Activated gamma-delta T cell treated with anti-CD3 and anti-CD28 coated beads, Interleukin-2, amount 50 U/mL, for 16 hours (primary cell): ENCODE data around the gene OSCP1.

Experiments
- DNase-seq: peaks from one replicate; pipeline ENCODE4 v3.0.0-alpha.2; 2020; ENCODE audit warnings: low read depth

The OSCP1 gene

DNA sequence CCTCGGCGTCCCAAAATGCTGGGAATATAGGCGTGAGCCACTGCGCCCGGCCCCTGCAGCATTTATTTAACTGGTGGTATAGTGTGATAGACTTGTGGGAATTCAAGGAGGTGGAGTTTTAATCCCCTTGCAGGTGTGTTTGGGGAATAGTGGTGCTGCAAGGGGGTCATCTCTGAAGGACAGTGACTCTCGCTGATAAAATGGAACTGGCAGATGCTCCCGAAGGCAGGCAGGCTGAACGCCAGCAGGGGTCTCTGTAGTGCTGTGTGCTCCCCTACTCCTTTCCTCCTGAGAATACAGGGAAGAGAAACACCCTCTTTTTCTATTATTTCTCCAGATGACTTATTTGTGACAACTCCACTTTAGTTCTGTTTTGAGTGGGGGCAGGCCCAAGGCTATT, 4.0 kb downstream of the OSCP1 start:
- DNase-seq = no peak

- no peak for DNase-seq
Observed at GRCh38 chr1:36443297-36443696, 7.0 kb downstream of the OSCP1 start.

DNA sequence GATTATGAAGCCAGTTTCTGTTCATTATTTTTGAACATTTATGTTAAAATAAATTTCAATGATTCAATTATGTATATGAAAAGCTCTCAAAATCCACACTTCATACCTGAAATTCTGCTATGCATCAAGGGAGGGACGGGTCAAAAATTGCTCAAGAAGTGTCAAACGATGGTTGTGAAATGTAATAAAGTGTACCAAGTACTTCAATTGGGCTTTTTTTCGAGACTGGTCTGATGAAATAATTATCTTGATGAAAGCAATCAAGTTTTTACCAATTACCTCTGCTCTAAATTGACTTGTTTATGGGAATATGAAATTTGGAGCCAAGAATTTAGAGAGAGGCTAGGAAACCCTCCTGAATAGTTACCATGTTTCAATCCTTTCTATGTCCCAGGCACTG, 7.9 kb downstream of the OSCP1 start:
- no peak for DNase-seq

GRCh38 chr1:36440646-36441045, 9.6 kb downstream of the OSCP1 start:
- no peak for DNase-seq

- DNase-seq = no peak
Observed at GRCh38 chr1:36440044-36440443, 10.2 kb downstream of the OSCP1 start.

DNA sequence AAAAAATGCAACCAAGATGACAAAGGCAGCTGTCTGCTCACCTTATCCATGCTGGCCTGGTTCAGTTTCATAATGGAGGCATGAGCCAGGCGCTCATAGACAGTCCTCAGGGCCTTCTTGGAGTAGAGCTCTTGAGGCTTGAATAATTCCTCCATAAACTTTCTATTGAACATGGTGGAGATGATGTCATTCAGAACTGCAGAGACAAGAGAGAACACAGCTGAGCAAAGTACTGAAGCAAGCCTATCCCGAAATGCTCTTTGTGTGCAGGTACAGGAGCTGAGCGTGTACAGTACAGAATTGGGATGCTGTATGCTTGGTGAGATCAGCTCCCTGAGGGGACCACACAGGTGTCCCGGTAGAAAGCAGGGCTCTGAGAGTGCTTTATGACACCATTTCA, 11.5 kb downstream of the OSCP1 start:
- no peak for DNase-seq

DNA sequence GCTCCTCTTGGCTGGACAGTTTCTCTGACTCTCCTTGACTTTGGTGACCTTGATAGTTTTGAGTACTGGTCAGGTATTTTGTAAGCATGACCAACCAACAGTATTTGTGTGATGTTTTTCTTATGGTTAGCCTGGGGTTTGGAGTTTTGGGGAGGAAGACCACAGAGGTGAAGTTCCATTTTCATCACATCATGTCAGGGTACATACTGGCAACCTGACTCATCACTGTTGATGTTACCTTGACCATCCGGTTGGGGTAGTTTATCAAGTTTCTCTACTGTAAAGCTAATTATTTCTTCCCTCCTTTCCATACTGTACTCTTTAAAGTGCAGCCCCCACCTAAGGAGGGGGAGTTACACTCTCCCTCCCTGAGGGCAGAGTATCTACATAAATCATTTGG, 13.4 kb downstream of the OSCP1 start:
- no peak for DNase-seq

DNA sequence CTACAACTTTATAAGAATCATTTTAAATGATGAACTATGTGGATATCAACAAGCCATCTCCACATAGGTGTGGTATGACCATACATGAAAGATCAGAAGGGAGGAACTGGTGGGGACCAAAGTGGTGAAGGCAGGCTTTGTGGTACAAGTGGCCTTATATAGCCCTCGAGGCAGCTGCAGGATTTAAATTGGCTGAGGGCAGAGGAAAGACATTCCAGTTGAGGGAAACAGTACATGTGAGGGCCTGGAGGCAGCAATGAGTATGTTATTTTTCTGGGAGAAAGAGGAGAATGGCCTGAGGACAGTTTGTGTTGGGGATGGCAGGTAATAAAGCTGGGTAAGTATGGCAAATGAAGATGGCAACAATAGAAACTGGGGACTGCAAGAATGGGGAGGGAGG, 17.1 kb downstream of the OSCP1 start:
- no peak for DNase-seq

DNA sequence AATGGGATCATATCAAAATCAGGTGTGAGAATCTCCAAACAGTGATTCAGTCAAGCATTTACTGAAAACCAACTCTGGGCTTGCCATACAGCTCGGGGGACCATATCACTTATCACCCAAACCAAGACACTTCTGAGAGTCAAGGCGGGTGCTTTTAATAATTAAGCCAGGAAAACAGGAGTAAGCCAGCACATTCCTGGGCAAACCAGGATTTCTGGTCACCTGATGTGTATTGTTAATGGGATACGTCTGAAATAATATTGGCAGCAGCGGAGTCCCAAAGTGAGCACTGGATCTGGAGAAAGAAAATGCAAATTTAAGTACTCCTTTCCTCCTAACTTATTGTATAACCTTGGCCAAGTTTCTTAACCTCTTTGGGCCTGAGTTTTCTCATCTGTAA, 17.6 kb downstream of the OSCP1 start:
- DNase-seq = no peak

DNA sequence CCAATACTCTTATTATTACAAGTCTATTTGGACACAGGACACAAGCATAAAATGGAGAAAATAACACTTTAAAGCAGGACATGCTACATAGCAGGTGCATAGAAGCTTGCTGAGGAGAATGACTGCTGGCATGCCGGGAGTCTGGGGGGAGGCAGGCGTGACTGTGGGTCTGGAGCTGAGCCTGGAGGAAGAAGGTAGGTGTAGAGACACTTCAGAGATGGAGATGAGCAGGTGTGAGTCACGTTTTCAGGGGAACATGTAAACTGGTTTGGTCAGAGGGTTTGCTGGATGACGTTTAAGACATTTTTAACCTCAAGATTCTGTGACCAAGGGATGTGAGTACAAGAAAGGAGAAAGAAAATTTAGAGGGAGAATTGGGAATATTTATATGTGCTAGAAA, 24.5 kb downstream of the OSCP1 start:
- DNase-seq = no peak

GRCh38 chr1:36421649-36422048, 28.6 kb downstream of the OSCP1 start:
- no peak for DNase-seq

DNA sequence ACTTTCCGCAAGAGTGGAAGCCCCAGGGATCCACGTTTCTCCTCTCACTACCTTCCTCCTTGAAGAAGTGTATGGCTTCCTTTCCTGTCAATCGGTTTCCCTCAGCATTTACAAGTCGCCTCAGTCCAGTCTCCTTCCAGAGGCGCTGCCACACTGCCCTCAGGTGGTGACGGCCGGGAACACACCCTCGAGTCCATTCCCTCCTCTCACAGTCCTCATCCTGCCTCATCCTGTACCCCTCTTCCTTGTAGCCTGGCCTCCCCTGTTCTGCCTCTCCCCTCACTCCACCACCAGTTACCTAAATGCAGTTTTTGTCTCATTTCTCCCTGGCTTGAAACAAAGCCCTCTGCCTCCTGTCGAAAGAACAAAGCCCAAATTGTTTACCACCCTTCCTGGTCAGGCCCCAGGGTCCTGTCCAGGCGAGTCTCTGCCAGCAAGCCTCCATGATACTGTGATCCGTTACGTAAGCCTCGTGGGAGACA, 29.4 kb downstream of the OSCP1 start:
- DNase-seq = peak; percentile 87

DNA sequence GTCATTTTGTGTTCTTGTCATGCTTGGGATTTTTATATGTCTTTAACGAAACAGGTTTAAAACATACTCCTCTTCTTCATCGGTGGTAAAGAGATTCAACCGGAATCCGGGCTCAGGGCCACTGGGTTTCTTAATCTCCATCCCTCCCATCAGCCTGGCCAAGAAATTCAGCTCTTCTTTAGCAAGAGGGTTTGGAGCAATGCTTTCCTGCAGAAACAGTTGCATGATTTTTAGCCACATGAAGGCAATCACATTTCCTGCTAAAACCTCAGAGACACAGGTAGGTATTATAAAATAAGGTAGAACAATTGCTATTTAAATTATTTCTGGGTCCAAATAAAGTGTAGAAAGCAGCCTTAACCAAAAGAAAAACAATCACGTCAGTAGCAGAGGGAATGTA, 29.8 kb downstream of the OSCP1 start:
- DNase-seq = no peak

- no peak for DNase-seq
Observed at GRCh38 chr1:36419569-36419968, 30.7 kb downstream of the OSCP1 start.

- DNase-seq = no peak
Observed at GRCh38 chr1:36419140-36419539, 31.1 kb downstream of the OSCP1 start.

- no peak for DNase-seq
Observed at GRCh38 chr1:36417931-36418330, 32.3 kb downstream of the OSCP1 start.

- no peak for DNase-seq
Observed at GRCh38 chr1:36415661-36416326, 34.5 kb downstream of the OSCP1 start.

DNA sequence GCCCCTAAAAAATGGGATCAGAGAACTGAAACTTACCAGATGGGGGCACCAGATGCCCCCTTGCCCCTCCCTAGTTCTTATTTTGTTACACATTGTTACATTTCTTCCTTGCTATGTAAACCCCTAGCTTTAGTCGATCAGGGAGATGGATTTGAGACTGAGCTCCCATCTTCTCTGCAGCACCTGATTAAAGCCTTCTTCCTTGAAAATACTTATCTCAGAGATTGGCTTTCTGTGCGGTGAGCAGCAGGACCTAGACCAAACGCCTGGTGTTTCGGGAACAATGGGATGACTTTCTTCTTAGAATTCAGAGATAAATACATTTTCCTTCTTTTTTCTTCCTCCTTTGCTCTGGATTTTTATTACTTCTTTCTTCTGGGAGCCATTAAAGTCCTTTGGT, 35.9 kb downstream of the OSCP1 start:
- DNase-seq = no peak

DNA sequence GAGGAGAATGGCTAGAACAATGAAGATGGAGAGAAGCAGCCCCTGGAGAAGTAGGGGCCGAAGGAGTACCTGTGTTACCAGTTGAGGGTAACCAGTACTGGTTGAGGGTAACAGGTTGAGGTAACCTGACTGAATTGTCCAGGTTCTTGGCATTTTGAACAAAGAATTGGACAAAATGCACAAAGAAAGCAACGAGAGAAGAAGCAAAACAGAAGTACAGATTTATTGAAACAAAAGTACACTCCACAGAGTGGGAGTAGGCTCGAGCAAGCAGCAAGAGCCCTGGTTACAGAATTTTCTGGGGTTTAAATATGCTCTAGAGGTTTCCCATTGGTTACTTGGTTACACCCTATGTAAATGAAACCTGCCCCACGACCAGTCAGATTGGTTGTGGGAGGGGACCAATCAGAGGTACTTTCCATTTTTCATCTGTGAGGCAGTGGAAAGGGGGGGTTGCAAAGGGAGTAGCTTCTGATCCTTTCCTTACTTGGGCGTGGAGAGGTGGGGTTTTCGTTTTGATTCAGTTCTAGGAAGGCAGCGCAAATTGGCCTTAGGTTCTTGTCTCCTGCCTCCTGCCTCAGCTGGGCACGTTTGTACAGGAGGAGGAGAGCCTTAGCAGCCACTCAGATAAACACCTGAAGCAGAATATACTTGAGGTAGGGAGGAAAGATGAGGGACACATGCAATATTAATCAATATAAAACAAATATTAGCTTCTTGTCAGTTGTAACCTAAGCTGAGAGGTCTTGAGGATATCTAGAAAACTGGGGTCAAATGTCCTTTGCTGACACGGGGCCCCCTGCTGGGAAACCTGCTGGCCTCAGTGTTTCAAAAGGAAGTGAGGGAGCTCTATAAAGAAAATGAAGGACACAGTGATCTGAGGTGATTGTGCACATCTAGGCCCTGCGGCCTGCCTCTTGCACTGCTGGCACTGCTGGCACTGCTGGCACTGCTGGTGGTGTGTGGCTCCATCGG, 38.3 kb downstream of the OSCP1 start:
- DNase-seq = no peak

DNA sequence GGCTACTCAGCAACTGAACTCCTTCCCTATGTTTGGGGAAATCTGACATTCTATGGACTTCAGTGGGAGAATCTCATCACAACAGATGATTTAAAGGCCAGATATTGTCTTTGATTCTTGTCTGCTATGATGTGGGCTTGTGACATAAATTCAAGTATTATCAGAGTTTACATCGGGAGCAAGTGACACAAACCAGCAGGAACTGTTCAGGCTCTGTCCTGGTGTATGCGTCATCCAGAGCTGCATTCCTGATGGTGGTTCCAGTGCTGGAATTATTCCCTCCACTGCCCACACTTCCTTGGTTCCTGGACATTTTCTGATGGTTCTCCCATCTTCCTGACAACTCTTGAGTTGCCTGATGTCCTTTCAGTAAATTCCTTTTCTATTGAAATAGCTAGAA, 41.8 kb downstream of the OSCP1 start:
- DNase-seq = no peak

DNA sequence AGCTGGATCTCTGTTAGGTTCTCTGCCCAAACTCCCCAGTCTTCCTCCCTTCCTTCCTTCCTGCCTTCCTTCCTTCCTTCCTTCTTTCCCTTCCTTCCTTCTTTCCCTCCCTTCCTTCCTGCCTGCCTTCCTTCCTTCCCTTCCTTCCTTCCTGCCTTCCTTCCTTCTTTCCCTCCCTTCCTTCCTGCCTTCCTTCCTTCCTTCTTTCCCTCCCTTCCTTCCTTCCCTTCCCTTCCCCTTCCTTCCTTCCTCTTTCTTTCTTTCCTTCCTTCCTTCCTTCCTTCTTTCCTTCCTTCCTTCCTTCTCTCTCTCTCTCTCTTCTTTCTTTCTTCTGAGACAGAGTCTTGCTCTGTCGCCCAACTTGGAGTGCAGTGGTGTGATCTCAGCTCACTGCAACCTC, 43.8 kb downstream of the OSCP1 start:
- DNase-seq = no peak

GRCh38 chr1:36402504-36402890, 47.8 kb downstream of the OSCP1 start:
- DNase-seq = no peak
